Measurements from ENCODE around the gene PPM1L.

PPM1L gene

GRCh38 chr3:160739079-160739478 lies 17.0 kb upstream of the PPM1L start:
- ATAC-seq (ENCODE audit: insufficient read depth, low read depth), result no peak
- H3K4me3 ChIP-seq (ENCODE audit: low read depth in 1 of 2, low read length in 2 of 2), result no peak overlapping the region
- no peak for DNase-seq

GRCh38 chr3:160746976-160747375 lies 9.1 kb upstream of the PPM1L start:
- no peak overlapping the region for H2AFZ ChIP-seq (ENCODE audit: low read depth, low read length)
- H4K20me1 ChIP-seq (ENCODE audit: insufficient read depth, low read length), result no peaks in the 10 kb centered on the region
- no peak overlapping the region for H3K4me3 ChIP-seq (ENCODE audit: low read depth in 1 of 2, low read length in 2 of 2)
- H3K27me3 ChIP-seq (ENCODE audit: insufficient read depth, low read length, poor library complexity), result no peaks in the 10 kb centered on the region
- TF ChIP-seq EZH2 (IDR thresholded peaks at IDR 0.05; ENCODE audit: borderline replicate concordance, low read depth, low read length, severe bottlenecking), result no peak
- no peak for TF ChIP-seq CTCF (IDR thresholded peaks at IDR 0.05; ENCODE audit: borderline replicate concordance, extremely low read depth, low read length, poor library complexity, severe bottlenecking)
- no peaks in the 10 kb centered on the region for H3K36me3 ChIP-seq (ENCODE audit: insufficient read depth, low read length)
- H3K27ac ChIP-seq (ENCODE audit: low read length), result no peak overlapping the region
- DNase-seq, result no peak
- no peak overlapping the region for H3K4me2 ChIP-seq (ENCODE audit: insufficient read depth, low read length)
- no peaks in the 10 kb centered on the region for H3K4me1 ChIP-seq (ENCODE audit: insufficient read depth, low read length)
- ATAC-seq (ENCODE audit: insufficient read depth, low read depth), result no peak
- no peak overlapping the region for H3K9ac ChIP-seq (ENCODE audit: low read depth, low read length)
- no peaks in the 10 kb centered on the region for H3K79me2 ChIP-seq (ENCODE audit: insufficient read depth, low read length)
- no peaks in the 10 kb centered on the region for H3K9me3 ChIP-seq (ENCODE audit: insufficient read depth, low read length, severe bottlenecking)

More at GRCh38 chr3:160739079-160739478, 17.0 kb upstream of the PPM1L start:
- no peak overlapping the region for H3K27ac ChIP-seq (ENCODE audit: low read length)
- no peaks in the 10 kb centered on the region for H4K20me1 ChIP-seq (ENCODE audit: insufficient read depth, low read length)
- no peak overlapping the region for H2AFZ ChIP-seq (ENCODE audit: low read depth, low read length)
- no peaks in the 10 kb centered on the region for H3K27me3 ChIP-seq (ENCODE audit: insufficient read depth, low read length, poor library complexity)
- no peaks in the 10 kb centered on the region for H3K79me2 ChIP-seq (ENCODE audit: insufficient read depth, low read length)
- no peak overlapping the region for H3K4me2 ChIP-seq (ENCODE audit: insufficient read depth, low read length)
- no peaks in the 10 kb centered on the region for H3K9me3 ChIP-seq (ENCODE audit: insufficient read depth, low read length, severe bottlenecking)
- TF ChIP-seq CTCF (IDR thresholded peaks at IDR 0.05; ENCODE audit: borderline replicate concordance, extremely low read depth, low read length, poor library complexity, severe bottlenecking) (no peak), EZH2 (IDR thresholded peaks at IDR 0.05; ENCODE audit: borderline replicate concordance, low read depth, low read length, severe bottlenecking) (no peak)
- no peak overlapping the region for H3K9ac ChIP-seq (ENCODE audit: low read depth, low read length)
- no peaks in the 10 kb centered on the region for H3K36me3 ChIP-seq (ENCODE audit: insufficient read depth, low read length)
- no peaks in the 10 kb centered on the region for H3K4me1 ChIP-seq (ENCODE audit: insufficient read depth, low read length)

GRCh38 chr3:160747422-160747821 lies 8.6 kb upstream of the PPM1L start:
- no peak overlapping the region for H3K27ac ChIP-seq (ENCODE audit: low read length)
- H3K4me3 ChIP-seq (ENCODE audit: low read depth in 1 of 2, low read length in 2 of 2), result no peak overlapping the region
- H3K4me2 ChIP-seq (ENCODE audit: insufficient read depth, low read length), result no peak overlapping the region
- H3K79me2 ChIP-seq (ENCODE audit: insufficient read depth, low read length), result no peaks in the 10 kb centered on the region
- H3K36me3 ChIP-seq (ENCODE audit: insufficient read depth, low read length), result no peaks in the 10 kb centered on the region
- no peaks in the 10 kb centered on the region for H3K4me1 ChIP-seq (ENCODE audit: insufficient read depth, low read length)
- H4K20me1 ChIP-seq (ENCODE audit: insufficient read depth, low read length), result no peaks in the 10 kb centered on the region
- H3K27me3 ChIP-seq (ENCODE audit: insufficient read depth, low read length, poor library complexity), result no peaks in the 10 kb centered on the region
- no peak overlapping the region for H2AFZ ChIP-seq (ENCODE audit: low read depth, low read length)
- H3K9ac ChIP-seq (ENCODE audit: low read depth, low read length), result no peak overlapping the region
- DNase-seq, result no peak
- no peaks in the 10 kb centered on the region for H3K9me3 ChIP-seq (ENCODE audit: insufficient read depth, low read length, severe bottlenecking)
- TF ChIP-seq EZH2 (IDR thresholded peaks at IDR 0.05; ENCODE audit: borderline replicate concordance, low read depth, low read length, severe bottlenecking) (no peak), CTCF (IDR thresholded peaks at IDR 0.05; ENCODE audit: borderline replicate concordance, extremely low read depth, low read length, poor library complexity, severe bottlenecking) (no peak)
- no peak for ATAC-seq (ENCODE audit: insufficient read depth, low read depth)

- Histone ChIP-seq H3K9me3 (ENCODE audit: insufficient read depth, low read length, severe bottlenecking) (no peaks in the 10 kb centered on the region), H3K4me2 (ENCODE audit: insufficient read depth, low read length) (no peak overlapping the region), H3K36me3 (ENCODE audit: insufficient read depth, low read length) (no peaks in the 10 kb centered on the region), H3K27me3 (ENCODE audit: insufficient read depth, low read length, poor library complexity) (no peaks in the 10 kb centered on the region), H3K79me2 (ENCODE audit: insufficient read depth, low read length) (no peaks in the 10 kb centered on the region), H2AFZ (ENCODE audit: low read depth, low read length) (no peak overlapping the region), H3K9ac (ENCODE audit: low read depth, low read length) (no peak overlapping the region), H4K20me1 (ENCODE audit: insufficient read depth, low read length) (no peaks in the 10 kb centered on the region), H3K4me1 (ENCODE audit: insufficient read depth, low read length) (no peaks in the 10 kb centered on the region), H3K27ac (ENCODE audit: low read length) (no peak overlapping the region), H3K4me3 (ENCODE audit: low read depth in 1 of 2, low read length in 2 of 2) (no peak overlapping the region)
- TF ChIP-seq CTCF (IDR thresholded peaks at IDR 0.05; ENCODE audit: borderline replicate concordance, extremely low read depth, low read length, poor library complexity, severe bottlenecking) (no peak), EZH2 (IDR thresholded peaks at IDR 0.05; ENCODE audit: borderline replicate concordance, low read depth, low read length, severe bottlenecking) (no peak)
- no peak for DNase-seq
- ATAC-seq (ENCODE audit: insufficient read depth, low read depth), result no peak
Measured at GRCh38 chr3:160748231-160748630, 7.8 kb upstream of the PPM1L start.
